Ovary (tissue), 9 donors: ENCODE data around the gene TIGD2. TPM values are rescaled to one million over a fixed set of nuclear protein-coding genes. Genes with fewer than 3 reads are reported as not detected.

Experiments used
- DNase-seq, 5 donors: peaks; one replicate each; pipeline ENCODE4 v3.0.0-alpha.2; 2019 to 2020
- H3K27ac ChIP-seq, 2 donors: fragments of 200-600 bp; one replicate each; pipeline versions ENCODE4 v1.5.1 to v1.8.0; 2019 to 2022
- H3K27me3 ChIP-seq: fragments of 200-600 bp; one replicate; pipeline ENCODE4 v1.8.0; 2022
- H3K36me3 ChIP-seq: fragments of 200-600 bp; sonication (generic); one replicate; pipeline ENCODE4 v1.5.1; 2019
- H3K4me1 ChIP-seq: one replicate; pipeline ENCODE4 v1.8.1; 2013; ENCODE audit warnings: mild to moderate bottlenecking, moderate library complexity; ENCODE audit not compliant: insufficient read depth
- H3K4me3 ChIP-seq: fragments of 200-600 bp; sonication (generic); one replicate; pipeline ENCODE4 v1.5.1; 2017
- H3K9me3 ChIP-seq, 2 donors: fragments of 200-600 bp in 1 of 2; sonication (generic) in 1 of 2; one replicate each; pipeline versions ENCODE4 v1.5.1 to v1.8.1; 2013 to 2019; ENCODE audit warnings: mild to moderate bottlenecking in 1 of 2, moderate library complexity in 1 of 2
- CTCF ChIP-seq, 3 donors: fragments of 450-650 bp in 2 of 3; fragments of 200-600 bp in 1 of 3; IDR thresholded peaks; one replicate each; pipeline versions ENCODE4 v1.5.1 to v1.8.0; 2016 to 2022; ENCODE audit warnings: antibody characterized with exemption in 3 of 3, mild to moderate bottlenecking in 1 of 3
- EP300 ChIP-seq: sonication (generic); formaldehyde crosslinking; IDR thresholded peaks from one replicate; pipeline ENCODE4 v1.6.1; 2017; ENCODE audit warnings: antibody characterized with exemption
- POLR2A ChIP-seq: fragments of 450-650 bp; IDR thresholded peaks from one replicate; pipeline ENCODE4 v1.6.1; 2017; ENCODE audit warnings: antibody characterized with exemption, mild to moderate bottlenecking, moderate library complexity
- WGBS, 3 donors: extraction: QIAGEN DNeasy Blood & Tissue Kit in 1 of 3; methylation state at CpG; one replicate each; pipeline versions ENCODE4 v1.1.5 to v1.1.7; 2013 to 2017; 5-methylcytosine and 5-hydroxymethylcytosine counted together
- intact Hi-C, 4 donors: fragments of 100-400 bp; cut with DNase I; formaldehyde crosslinking; loops; one replicate each; pipeline versions ENCODE4 v1.11.0 to v1.15.1; 2022 to 2023
- polyA plus RNA-seq, 2 donors: library from polyadenylated mRNA; stranded (reverse); fragments of 200-250 nt in 1 of 2; fragments of 350-450 nt in 1 of 2; fragmentation: Illumina TruSeq in 1 of 2; extraction: RNeasy Lipid Tissue Mini Kit (QIAGEN cat#74804) in 1 of 2; gene quantifications; one replicate each; pipeline ENCODE4 v1.2.3, GENCODE V29; 2013 to 2014
- total RNA-seq, 7 donors: library from RNA; depleted of rRNA in 2 of 7; stranded (reverse); fragments of >200 nt in 2 of 7; fragmentation: NEBNext Ultra II Directional in 3 of 7; extraction: Animal tissue kit (Norgen Biotek cat#: 25700) in 3 of 7; gene quantifications; one replicate each; pipeline versions ENCODE4 v1.1.0 to v1.2.4, GENCODE V29; 2016 to 2023
- donor health status: DM: no; HTN: no; CAD: no; lungs with moderate emphysema.
- donor health status: DM: no; HTN: no; CAD: no.
- donor health status: Bipolar disorder and iron deficiency.
- donor health status: DM: yes; HTN: yes; CAD: no.
- donor health status: DM: no; HTN: no; CAD: no.
- donor health status: DM: yes; HTN: yes; CAD: no.

TIGD2 gene
- total and polyA plus RNA-seq, 9 donors: 1.5 to 4.0 (median 2.4) TPM

- intact Hi-C loops: no loop called here
- 75 to 83% (median 79%) methylated on average over 3 of the region's 3 CpGs for WGBS, 3 donors
- H3K9me3 ChIP-seq: no peaks in the 10 kb centered on the region
- no peaks in the 10 kb centered on the region for H3K4me1 ChIP-seq
- no peaks in the 10 kb centered on the region for H3K27me3 ChIP-seq
- TF ChIP-seq POLR2A: no peak
- no peak for TF ChIP-seq CTCF (IDR thresholded peaks at IDR 0.05)
- DNase-seq: no peak
- H3K4me3 ChIP-seq: no peak overlapping the region
- H3K36me3 ChIP-seq: no peaks in the 10 kb centered on the region
- no peak overlapping the region for H3K27ac ChIP-seq
Observed at GRCh38 chr4:89125901-89126782, 14.8 kb downstream of the TIGD2 start.

- no peak for DNase-seq
- TF ChIP-seq POLR2A (no peak), EP300 (no peak), CTCF (IDR thresholded peaks at IDR 0.05) (no peak)
- H3K27me3 ChIP-seq: no peaks in the 10 kb centered on the region
- intact Hi-C loops: no loop called here
- H3K27ac ChIP-seq: no peak overlapping the region
- H3K9me3 ChIP-seq: no peaks in the 10 kb centered on the region
- no peaks in the 10 kb centered on the region for H3K36me3 ChIP-seq
- H3K4me1 ChIP-seq: no peaks in the 10 kb centered on the region
- no peak overlapping the region for H3K4me3 ChIP-seq
- 39 to 74% (median 42%) methylated on average over 1 of the region's 1 CpG for WGBS, 3 donors
Observed at GRCh38 chr4:89129080-89129640, 17.8 kb downstream of the TIGD2 start.

- no peak overlapping the region for H3K27ac ChIP-seq
- TF ChIP-seq POLR2A (no peak), CTCF (IDR thresholded peaks at IDR 0.05) (no peak), EP300 (no peak)
- WGBS, 3 donors: 32 to 35% (median 33%) methylated on average over 4 of the region's 4 CpGs
- H3K4me3 ChIP-seq: no peak overlapping the region
- DNase-seq: peak in 1 of 5 donors; percentile 15
- H3K9me3 ChIP-seq: no peaks in the 10 kb centered on the region
- no peaks in the 10 kb centered on the region for H3K27me3 ChIP-seq
- intact Hi-C loops: no loop called here
- no peaks in the 10 kb centered on the region for H3K36me3 ChIP-seq
- peaks cover 2% of the 10 kb centered on the region for H3K4me1 ChIP-seq
Observed at GRCh38 chr4:89134775-89135319, 23.5 kb downstream of the TIGD2 start.

GRCh38 chr4:89136525-89136924 is 25.2 kb downstream of the TIGD2 start:
- no peak overlapping the region for H3K27ac ChIP-seq
- H3K9me3 ChIP-seq: no peaks in the 10 kb centered on the region
- H3K4me1 ChIP-seq: peaks cover 2% of the 10 kb centered on the region
- H3K36me3 ChIP-seq: no peaks in the 10 kb centered on the region
- no peak for DNase-seq
- 70 to 79% (median 74%) methylated on average over 3 of the region's 3 CpGs for WGBS, 3 donors
- H3K4me3 ChIP-seq: no peak overlapping the region
- H3K27me3 ChIP-seq: no peaks in the 10 kb centered on the region
- intact Hi-C loops: no loop called here
- no peak for TF ChIP-seq EP300
- TF ChIP-seq CTCF (IDR thresholded peaks at IDR 0.05): no peak
- no peak for TF ChIP-seq POLR2A
